ENCODE data around the gene MLYCD.
A peak's percentile ranks its signal among the peaks of the same experiment; 100 is the strongest.

The MLYCD gene

DNA sequence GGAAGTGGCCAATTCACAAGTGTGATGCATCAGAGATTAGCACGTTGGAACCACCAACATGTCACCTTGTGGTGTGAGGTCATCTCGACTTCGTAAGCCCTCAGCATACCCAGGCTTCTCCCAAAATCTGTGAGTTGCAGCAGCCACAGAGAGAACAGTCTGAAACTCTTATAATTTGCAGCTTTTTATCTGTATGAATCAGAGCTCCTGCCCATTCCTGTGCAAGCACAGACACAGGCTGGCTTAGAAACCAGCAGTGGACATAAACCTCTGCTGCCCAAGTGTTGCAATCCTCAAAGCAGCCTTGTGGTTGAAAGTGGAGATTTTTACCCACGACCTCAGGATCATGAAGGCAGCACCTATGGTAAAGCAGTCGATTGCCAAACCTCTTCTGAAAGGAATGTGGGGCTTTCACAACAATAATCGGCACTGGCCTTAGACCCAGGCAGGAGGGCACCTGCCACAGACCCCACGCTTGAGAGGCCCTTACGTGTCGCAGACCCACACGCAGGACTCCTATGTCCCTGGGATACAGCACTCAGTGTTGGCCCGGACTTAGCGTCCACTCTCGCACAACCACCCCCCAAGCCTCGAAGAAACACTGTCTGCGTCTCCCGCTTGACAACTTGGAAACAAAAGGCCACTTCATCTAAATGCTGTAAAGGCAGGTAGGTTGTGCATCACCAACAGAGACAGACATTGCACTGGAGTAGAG, 29.6 kb downstream of the MLYCD start:
- Histone ChIP-seq H3K23ac (ENCODE audit: low read length in 2 of 2) (no peak overlapping the region), H3K9me3 (ENCODE audit: control insufficient read depth, low read length) (no peaks in the 10 kb centered on the region), H3K4ac (ENCODE audit: low read depth in 1 of 2, low read length in 2 of 2) (no peak overlapping the region), H2AFZ (ENCODE audit: low read depth, low read length) (no peak overlapping the region), H3K27ac (ENCODE audit: low read length, poor library complexity, severe bottlenecking) (no peak overlapping the region), H2BK5ac (ENCODE audit: low read depth, low read length, poor library complexity, severe bottlenecking) (no peak overlapping the region), H2BK15ac (ENCODE audit: low read depth, poor library complexity, severe bottlenecking) (no peak overlapping the region), H3K36me3 (ENCODE audit: control insufficient read depth in 1 of 2, insufficient read depth in 2 of 2, low read depth in 1 of 2, low read length in 2 of 2) (peaks cover 0 to 18% of the 10 kb centered on the region in 2 experiments), H3K4me3 (ENCODE audit: insufficient read depth in 1 of 2, low read depth in 1 of 2, low read length in 2 of 2) (no peak overlapping the region), H4K8ac (ENCODE audit: low read length) (no peak overlapping the region), H3K4me2 (ENCODE audit: low read length, poor library complexity, severe bottlenecking) (no peak overlapping the region), H3K9ac (ENCODE audit: low read length) (no peak overlapping the region), H3K4me1 (ENCODE audit: control insufficient read depth, insufficient read depth, low read depth, low read length) (peaks cover 5% of the 10 kb centered on the region), H2BK120ac (ENCODE audit: low read depth, low read length) (no peak overlapping the region), H4K91ac (ENCODE audit: low read length) (peak overlapping the region; percentile 25), H3K79me1 (replicated peaks; ENCODE audit: low read length, poor library complexity, severe bottlenecking) (no peaks in the 10 kb centered on the region), H3K27me3 (ENCODE audit: control insufficient read depth in 1 of 2, insufficient read depth in 1 of 2, low read length in 2 of 2) (peaks cover 7 to 13% of the 10 kb centered on the region in 2 experiments), H2BK12ac (ENCODE audit: low read length in 2 of 2) (no peak overlapping the region), H2AK5ac (ENCODE audit: low read length, severe bottlenecking) (no peak overlapping the region), H3K14ac (ENCODE audit: low read length in 2 of 2) (no peak overlapping the region), H3K18ac (ENCODE audit: low read depth in 1 of 2, low read length in 2 of 2) (no peak overlapping the region)
- WGBS: 89% methylated on average over 16 of the region's 16 CpGs
- peak; percentile 74 for DNase-seq

DNA sequence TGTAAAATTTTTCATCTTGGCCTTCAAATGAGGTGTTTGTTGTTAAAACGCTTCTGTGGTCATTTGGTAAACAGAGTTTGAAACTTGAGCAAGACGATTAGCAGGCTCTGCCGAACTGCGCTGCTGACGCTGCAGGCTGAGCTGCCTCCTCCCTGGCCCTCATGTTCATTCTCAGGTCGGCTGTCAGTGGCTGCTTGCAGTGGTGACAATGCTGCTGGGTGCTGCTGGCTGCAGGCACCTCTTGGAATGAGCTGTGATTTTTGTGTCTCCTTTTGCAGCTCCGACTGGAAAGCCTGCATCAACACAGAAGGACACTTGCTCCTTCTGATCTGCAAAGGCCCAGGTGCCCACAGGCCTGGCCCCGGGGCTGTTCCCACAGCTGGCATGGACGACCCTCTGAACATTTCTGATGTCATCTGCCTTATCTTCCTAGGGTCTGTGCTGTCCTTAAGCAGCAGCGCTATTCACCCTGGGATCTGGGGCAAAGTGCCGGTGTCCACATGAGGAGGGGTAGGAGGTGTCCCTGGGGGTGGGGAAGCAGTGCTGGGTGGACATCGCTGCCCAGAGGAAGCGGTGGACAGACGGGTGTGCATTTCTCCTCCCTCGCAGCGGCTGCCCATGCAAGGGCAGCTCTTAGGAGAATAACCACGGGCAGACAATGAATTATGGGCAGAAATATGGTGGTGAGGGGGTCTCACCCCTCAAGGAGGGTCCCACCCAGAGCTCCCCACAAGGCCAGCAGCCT, 31.1 kb downstream of the MLYCD start:
- Histone ChIP-seq H3K9ac (ENCODE audit: low read length) (no peak overlapping the region), H3K23ac (ENCODE audit: low read length in 2 of 2) (no peak overlapping the region), H3K4me3 (ENCODE audit: insufficient read depth in 1 of 2, low read depth in 1 of 2, low read length in 2 of 2) (no peak overlapping the region), H3K36me3 (ENCODE audit: control insufficient read depth in 1 of 2, insufficient read depth in 2 of 2, low read depth in 1 of 2, low read length in 2 of 2) (peaks cover 0 to 3% of the 10 kb centered on the region in 2 experiments), H2AFZ (ENCODE audit: low read depth, low read length) (no peak overlapping the region), H3K14ac (ENCODE audit: low read length in 2 of 2) (no peak overlapping the region), H2BK15ac (ENCODE audit: low read depth, poor library complexity, severe bottlenecking) (no peak overlapping the region), H3K4me2 (ENCODE audit: low read length, poor library complexity, severe bottlenecking) (no peak overlapping the region), H4K8ac (ENCODE audit: low read length) (no peak overlapping the region), H4K91ac (ENCODE audit: low read length) (no peak overlapping the region), H2BK12ac (ENCODE audit: low read length in 2 of 2) (no peak overlapping the region), H2BK5ac (ENCODE audit: low read depth, low read length, poor library complexity, severe bottlenecking) (no peak overlapping the region), H3K79me1 (replicated peaks; ENCODE audit: low read length, poor library complexity, severe bottlenecking) (no peaks in the 10 kb centered on the region), H3K27me3 (ENCODE audit: control insufficient read depth in 1 of 2, insufficient read depth in 1 of 2, low read length in 2 of 2) (peaks cover 22 to 24% of the 10 kb centered on the region in 2 experiments), H3K4me1 (ENCODE audit: control insufficient read depth, insufficient read depth, low read depth, low read length) (peaks cover 5% of the 10 kb centered on the region), H3K9me3 (ENCODE audit: control insufficient read depth, low read length) (no peaks in the 10 kb centered on the region), H2AK5ac (ENCODE audit: low read length, severe bottlenecking) (no peak overlapping the region), H3K4ac (ENCODE audit: low read depth in 1 of 2, low read length in 2 of 2) (no peak overlapping the region), H2BK120ac (ENCODE audit: low read depth, low read length) (no peak overlapping the region), H3K27ac (ENCODE audit: low read length, poor library complexity, severe bottlenecking) (no peak overlapping the region), H3K18ac (ENCODE audit: low read depth in 1 of 2, low read length in 2 of 2) (no peak overlapping the region)
- WGBS: 73% methylated on average over 15 of the region's 17 CpGs
- DNase-seq: no peak

DNA sequence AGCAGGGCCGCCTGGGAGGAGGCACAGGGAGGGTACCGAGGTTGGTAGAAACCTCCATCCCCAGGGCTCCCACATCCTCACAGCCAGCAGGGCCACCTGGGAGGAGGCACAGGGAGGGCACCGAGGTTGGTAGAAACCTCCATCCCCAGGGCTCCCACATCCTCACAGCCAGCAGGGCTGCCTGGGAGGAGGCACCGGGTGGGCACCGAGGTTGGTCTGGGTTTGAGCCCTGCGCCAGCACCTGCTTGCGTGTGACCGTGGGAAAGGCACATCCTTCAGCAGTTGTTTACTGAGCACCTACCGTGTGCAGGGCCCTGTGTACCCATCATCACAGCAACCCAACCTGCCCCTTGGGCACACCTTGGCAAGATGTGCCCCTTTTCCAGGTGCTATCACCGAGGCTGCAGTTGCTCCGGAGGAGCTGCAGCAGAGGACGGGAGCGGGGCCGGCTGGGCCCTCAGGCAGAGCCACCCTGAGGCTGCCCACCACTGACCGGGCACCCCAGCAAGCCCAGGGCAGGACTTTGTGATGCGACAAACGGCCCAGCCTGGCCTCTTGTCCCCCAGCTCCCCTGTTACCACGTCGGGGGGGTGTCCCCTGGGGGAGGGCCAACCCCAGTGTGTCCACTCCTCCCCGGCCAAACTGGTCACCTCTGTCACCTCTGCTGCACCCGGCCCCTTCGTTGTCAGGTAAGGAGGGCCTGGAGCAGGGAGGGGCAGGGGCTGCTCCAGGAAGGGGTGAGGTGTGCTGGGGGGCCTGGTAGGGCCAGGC, 32.0 kb downstream of the MLYCD start:
- Histone ChIP-seq H3K9ac (ENCODE audit: low read length) (no peak overlapping the region), H2BK12ac (ENCODE audit: low read length in 2 of 2) (no peak overlapping the region), H2AFZ (ENCODE audit: low read depth, low read length) (no peak overlapping the region), H3K23ac (ENCODE audit: low read length in 2 of 2) (no peak overlapping the region), H3K4ac (ENCODE audit: low read depth in 1 of 2, low read length in 2 of 2) (no peak overlapping the region), H3K9me3 (ENCODE audit: control insufficient read depth, low read length) (no peaks in the 10 kb centered on the region), H4K8ac (ENCODE audit: low read length) (no peak overlapping the region), H3K4me3 (ENCODE audit: insufficient read depth in 1 of 2, low read depth in 1 of 2, low read length in 2 of 2) (no peak overlapping the region), H2BK15ac (ENCODE audit: low read depth, poor library complexity, severe bottlenecking) (no peak overlapping the region), H2AK5ac (ENCODE audit: low read length, severe bottlenecking) (no peak overlapping the region), H3K79me1 (replicated peaks; ENCODE audit: low read length, poor library complexity, severe bottlenecking) (no peaks in the 10 kb centered on the region), H3K4me2 (ENCODE audit: low read length, poor library complexity, severe bottlenecking) (no peak overlapping the region), H3K18ac (ENCODE audit: low read depth in 1 of 2, low read length in 2 of 2) (no peak overlapping the region), H3K27ac (ENCODE audit: low read length, poor library complexity, severe bottlenecking) (no peak overlapping the region), H3K4me1 (ENCODE audit: control insufficient read depth, insufficient read depth, low read depth, low read length) (peaks cover 5% of the 10 kb centered on the region), H2BK120ac (ENCODE audit: low read depth, low read length) (no peak overlapping the region), H4K91ac (ENCODE audit: low read length) (no peak overlapping the region), H3K36me3 (ENCODE audit: control insufficient read depth in 1 of 2, insufficient read depth in 2 of 2, low read depth in 1 of 2, low read length in 2 of 2) (no peaks in the 10 kb centered on the region), H3K14ac (ENCODE audit: low read length in 2 of 2) (peak overlapping the region in 1 of 2 experiments; percentile 58), H3K27me3 (ENCODE audit: control insufficient read depth in 1 of 2, insufficient read depth in 1 of 2, low read length in 2 of 2) (peaks cover 31 to 32% of the 10 kb centered on the region in 2 experiments), H2BK5ac (ENCODE audit: low read depth, low read length, poor library complexity, severe bottlenecking) (no peak overlapping the region)
- DNase-seq: no peak
- WGBS: 93% methylated on average over 22 of the region's 22 CpGs

- H3K79me1 ChIP-seq (replicated peaks; ENCODE audit: low read length, poor library complexity, severe bottlenecking): no peaks in the 10 kb centered on the region
- WGBS: 95% methylated on average over 17 of the region's 17 CpGs
- no peak for DNase-seq
Observed at GRCh38 chr16:83931556-83931955, 32.6 kb downstream of the MLYCD start.

More at GRCh38 chr16:83931556-83931955, 32.6 kb downstream of the MLYCD start:
- no peak overlapping the region for H2BK120ac ChIP-seq (ENCODE audit: low read depth, low read length)
- H4K8ac ChIP-seq (ENCODE audit: low read length): no peak overlapping the region
- H2AFZ ChIP-seq (ENCODE audit: low read depth, low read length): no peak overlapping the region
- H2BK12ac ChIP-seq (ENCODE audit: low read length in 2 of 2): no peak overlapping the region
- no peaks in the 10 kb centered on the region for H3K9me3 ChIP-seq (ENCODE audit: control insufficient read depth, low read length)
- no peak overlapping the region for H2AK5ac ChIP-seq (ENCODE audit: low read length, severe bottlenecking)
- H3K4ac ChIP-seq (ENCODE audit: low read depth in 1 of 2, low read length in 2 of 2): no peak overlapping the region
- H3K4me1 ChIP-seq (ENCODE audit: control insufficient read depth, insufficient read depth, low read depth, low read length): peaks cover 5% of the 10 kb centered on the region
- no peak overlapping the region for H3K14ac ChIP-seq (ENCODE audit: low read length in 2 of 2)
- peaks cover 37 to 38% of the 10 kb centered on the region in 2 experiments for H3K27me3 ChIP-seq (ENCODE audit: control insufficient read depth in 1 of 2, insufficient read depth in 1 of 2, low read length in 2 of 2)
- H2BK15ac ChIP-seq (ENCODE audit: low read depth, poor library complexity, severe bottlenecking): no peak overlapping the region
- H4K91ac ChIP-seq (ENCODE audit: low read length): no peak overlapping the region
- H3K27ac ChIP-seq (ENCODE audit: low read length, poor library complexity, severe bottlenecking): no peak overlapping the region
- no peak overlapping the region for H3K18ac ChIP-seq (ENCODE audit: low read depth in 1 of 2, low read length in 2 of 2)
- no peak overlapping the region for H2BK5ac ChIP-seq (ENCODE audit: low read depth, low read length, poor library complexity, severe bottlenecking)
- no peak overlapping the region for H3K23ac ChIP-seq (ENCODE audit: low read length in 2 of 2)
- H3K36me3 ChIP-seq (ENCODE audit: control insufficient read depth in 1 of 2, insufficient read depth in 2 of 2, low read depth in 1 of 2, low read length in 2 of 2): no peaks in the 10 kb centered on the region
- no peak overlapping the region for H3K4me3 ChIP-seq (ENCODE audit: insufficient read depth in 1 of 2, low read depth in 1 of 2, low read length in 2 of 2)
- H3K4me2 ChIP-seq (ENCODE audit: low read length, poor library complexity, severe bottlenecking): no peak overlapping the region
- no peak overlapping the region for H3K9ac ChIP-seq (ENCODE audit: low read length)
